GM21737 (cell line): ENCODE results near the gene FAM219A.

Experiments used
- ATAC-seq: cut with Tn5 transposase; IDR thresholded peaks from one replicate; pipeline ENCODE4 v1.9.1; 2021; ENCODE audit warnings: mild to moderate bottlenecking, moderate library complexity; ENCODE audit not compliant: unreplicated experiment

FAM219A gene

GRCh38 chr9:34458013-34458958 is at the start of gene FAM219A, which contains the start of gene DNAI1:
Gene FAM219A, minus strand, starts transcription at chr9:34458570. Its CDS starts 307 bp downstream, at chr9:34458263.
Gene DNAI1, plus strand, starts transcription at chr9:34458805. Its CDS starts 201 bp downstream, at chr9:34459006.
- peak; percentile 96 for ATAC-seq

GRCh38 chr9:34507966-34508365 is 49.6 kb upstream of the FAM219A start:
- ATAC-seq, result no peak

- no peak for ATAC-seq
Observed at GRCh38 chr9:34507556-34507955, 49.2 kb upstream of the FAM219A start.

- no peak for ATAC-seq
Observed at GRCh38 chr9:34506623-34507022, 48.3 kb upstream of the FAM219A start.

- ATAC-seq, result no peak
Observed at GRCh38 chr9:34505370-34506120, 47.2 kb upstream of the FAM219A start.

GRCh38 chr9:34503406-34503805 is 45.0 kb upstream of the FAM219A start:
- no peak for ATAC-seq

GRCh38 chr9:34502891-34503290 is 44.5 kb upstream of the FAM219A start:
- no peak for ATAC-seq

GRCh38 chr9:34502471-34502870 is 44.1 kb upstream of the FAM219A start:
- ATAC-seq, result no peak

GRCh38 chr9:34501889-34502425 is 43.6 kb upstream of the FAM219A start:
- no peak for ATAC-seq

- no peak for ATAC-seq
Observed at GRCh38 chr9:34501372-34501771, 43.0 kb upstream of the FAM219A start.

- no peak for ATAC-seq
Observed at GRCh38 chr9:34500623-34501267, 42.4 kb upstream of the FAM219A start.

GRCh38 chr9:34499076-34499475 is 40.7 kb upstream of the FAM219A start:
- no peak for ATAC-seq

- no peak for ATAC-seq
Observed at GRCh38 chr9:34498553-34498952, 40.2 kb upstream of the FAM219A start.

- ATAC-seq, result no peak
Observed at GRCh38 chr9:34496149-34496712, 37.9 kb upstream of the FAM219A start.

GRCh38 chr9:34493972-34494535 is 35.7 kb upstream of the FAM219A start:
- no peak for ATAC-seq

- no peak for ATAC-seq
Observed at GRCh38 chr9:34492051-34492450, 33.7 kb upstream of the FAM219A start.

GRCh38 chr9:34491596-34491995 is 33.2 kb upstream of the FAM219A start:
- no peak for ATAC-seq

GRCh38 chr9:34490760-34491159 is 32.4 kb upstream of the FAM219A start:
- no peak for ATAC-seq

- ATAC-seq, result no peak
Observed at GRCh38 chr9:34490360-34490759, 32.0 kb upstream of the FAM219A start.

- no peak for ATAC-seq
Observed at GRCh38 chr9:34486572-34486971, 28.2 kb upstream of the FAM219A start.
